AG04450 (cell line): ENCODE data around the gene LCN12. TPM values are rescaled to one million over a fixed set of nuclear protein-coding genes. Genes with fewer than 3 reads are reported as not detected.

ENCODE experiments used
- CTCF ChIA-PET: fragments of 300-600, 350-600 bp; formaldehyde crosslinking; extraction: SDS; loops from one replicate; lab custom pipeline; 2022; ENCODE audit warnings: antibody characterized with exemption, inconsistent platforms; lab: Charles Lee
- POLR2A ChIA-PET: fragments of 350-600 bp; formaldehyde crosslinking; extraction: SDS; loops from one replicate; lab custom pipeline; 2021; ENCODE audit warnings: antibody characterized with exemption, inconsistent platforms; lab: Yijun Ruan, JAX
- DNase-seq: peaks from one replicate; pipeline ENCODE4 v3.0.0-alpha.2; 2011; ENCODE audit warnings: low read depth, low spot score
- H3K27ac ChIP-seq: one replicate; pipeline ENCODE4 v1.5.1; 2012; ENCODE audit warnings: low read depth, low read length, control low read depth
- H3K27me3 ChIP-seq: one replicate; pipeline ENCODE4 v1.6.0; 2012; ENCODE audit warnings: low read length; ENCODE audit not compliant: control insufficient read depth, insufficient read depth
- H3K4me3 ChIP-seq: 2 replicates; pipeline ENCODE4 v1.5.1; 2011; ENCODE audit warnings: mild to moderate bottlenecking, low read depth, low read length, control low read depth
- H3K9me3 ChIP-seq: 2 replicates; pipeline ENCODE4 v1.5.1; 2012; ENCODE audit warnings: low read length; ENCODE audit not compliant: control insufficient read depth, insufficient read depth
- polyA plus RNA-seq: library from polyadenylated mRNA; depleted of rRNA; stranded (reverse); fragments of >200 nt; gene quantifications from 2 replicates; pipeline ENCODE4 v1.2.3, GENCODE V29; 2011
- TF ChIP-seq, protein P1 (sequence below): IDR thresholded peaks from 2 replicates; pipeline ENCODE4 v1.5.1; 2011; ENCODE audit warnings: low read depth, low read length, control low read depth, inconsistent platforms

Gene LCN12
- polyA plus RNA-seq, 1 experiment, result not detected

DNA sequence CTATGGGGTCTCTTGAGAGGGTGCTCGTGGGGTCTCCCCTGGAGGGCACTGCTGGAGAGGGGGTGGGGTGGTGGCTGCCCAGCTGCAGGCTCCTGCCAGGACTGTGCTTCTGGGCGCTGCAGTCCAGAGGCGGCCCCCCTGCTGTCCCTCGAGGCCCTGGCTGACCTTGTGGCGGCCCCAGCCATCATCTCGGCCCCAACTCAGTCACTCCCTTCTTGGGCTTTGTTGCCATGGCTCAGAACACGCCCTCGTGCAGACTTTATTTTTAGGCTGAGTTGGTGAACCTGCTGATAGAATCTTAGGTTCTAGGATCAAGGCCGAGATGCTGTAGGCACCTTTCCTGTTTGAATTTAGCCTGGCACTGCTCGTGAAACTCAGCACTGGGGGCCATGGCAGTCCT is 30.4 kb upstream of the LCN12 start:
- POLR2A ChIA-PET, result no interaction called here
- DNase-seq, result no peak
- no peak overlapping the region for H3K4me3 ChIP-seq
- no peak overlapping the region for H3K27ac ChIP-seq
- no peaks in the 10 kb centered on the region; the same call in 1 of the 2 replicates for H3K9me3 ChIP-seq
- no peaks in the 10 kb centered on the region for H3K27me3 ChIP-seq
- CTCF ChIA-PET, result no interaction called here
- TF ChIP-seq, protein P1, sequence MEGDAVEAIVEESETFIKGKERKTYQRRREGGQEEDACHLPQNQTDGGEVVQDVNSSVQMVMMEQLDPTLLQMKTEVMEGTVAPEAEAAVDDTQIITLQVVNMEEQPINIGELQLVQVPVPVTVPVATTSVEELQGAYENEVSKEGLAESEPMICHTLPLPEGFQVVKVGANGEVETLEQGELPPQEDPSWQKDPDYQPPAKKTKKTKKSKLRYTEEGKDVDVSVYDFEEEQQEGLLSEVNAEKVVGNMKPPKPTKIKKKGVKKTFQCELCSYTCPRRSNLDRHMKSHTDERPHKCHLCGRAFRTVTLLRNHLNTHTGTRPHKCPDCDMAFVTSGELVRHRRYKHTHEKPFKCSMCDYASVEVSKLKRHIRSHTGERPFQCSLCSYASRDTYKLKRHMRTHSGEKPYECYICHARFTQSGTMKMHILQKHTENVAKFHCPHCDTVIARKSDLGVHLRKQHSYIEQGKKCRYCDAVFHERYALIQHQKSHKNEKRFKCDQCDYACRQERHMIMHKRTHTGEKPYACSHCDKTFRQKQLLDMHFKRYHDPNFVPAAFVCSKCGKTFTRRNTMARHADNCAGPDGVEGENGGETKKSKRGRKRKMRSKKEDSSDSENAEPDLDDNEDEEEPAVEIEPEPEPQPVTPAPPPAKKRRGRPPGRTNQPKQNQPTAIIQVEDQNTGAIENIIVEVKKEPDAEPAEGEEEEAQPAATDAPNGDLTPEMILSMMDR, result no peak

DNA sequence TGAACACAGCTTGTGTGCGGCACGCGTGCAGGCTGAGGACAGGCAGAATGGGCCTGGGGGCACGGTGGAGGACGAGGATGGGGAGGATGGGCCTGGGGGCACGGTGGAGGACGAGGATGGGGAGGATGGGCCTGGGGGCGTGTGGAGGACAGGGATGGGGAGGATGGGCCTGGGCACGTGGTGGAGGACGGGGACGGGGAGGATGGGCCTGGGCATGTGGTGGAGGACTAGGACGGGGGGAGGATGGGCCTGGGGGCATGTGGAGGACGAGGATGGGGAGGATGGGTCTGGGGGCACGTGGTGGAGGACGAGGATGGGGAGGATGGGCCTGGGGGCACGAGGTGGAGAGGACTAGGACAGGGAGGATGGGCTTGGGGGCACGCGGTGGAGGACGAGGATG is 29.5 kb upstream of the LCN12 start:
- Histone ChIP-seq H3K9me3 (no peaks in the 10 kb centered on the region; the same call in 1 of the 2 replicates), H3K27ac (no peak overlapping the region), H3K4me3 (no peak overlapping the region), H3K27me3 (no peaks in the 10 kb centered on the region)
- CTCF ChIA-PET, result no interaction called here
- DNase-seq, result no peak
- TF ChIP-seq, protein P1, result no peak
- POLR2A ChIA-PET, result no interaction called here

DNA sequence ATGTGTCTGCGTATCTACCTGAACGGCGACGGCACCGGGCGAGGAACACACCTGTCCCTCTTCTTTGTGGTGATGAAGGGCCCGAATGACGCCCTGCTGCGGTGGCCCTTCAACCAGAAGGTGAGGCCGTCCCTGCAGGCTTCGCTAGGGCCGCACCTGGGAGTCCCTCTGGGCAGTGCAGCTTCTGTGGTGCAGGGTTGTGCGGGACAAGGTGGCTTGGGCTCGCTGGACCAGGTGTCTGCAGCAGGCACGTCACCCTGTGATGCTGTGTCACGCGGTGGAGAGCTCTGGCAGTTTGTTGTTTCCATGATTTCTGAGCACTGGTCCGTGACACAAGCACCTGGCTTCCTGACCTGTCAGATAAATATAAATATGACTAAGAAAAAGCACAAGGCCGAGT is 28.2 kb upstream of the LCN12 start:
- Histone ChIP-seq H3K9me3 (no peaks in the 10 kb centered on the region; the same call in 1 of the 2 replicates), H3K27me3 (no peaks in the 10 kb centered on the region), H3K27ac (no peak overlapping the region), H3K4me3 (no peak overlapping the region)
- DNase-seq, result no peak
- POLR2A ChIA-PET, result no interaction called here
- TF ChIP-seq, protein P1, result no peak
- CTCF ChIA-PET, result no interaction called here

DNA sequence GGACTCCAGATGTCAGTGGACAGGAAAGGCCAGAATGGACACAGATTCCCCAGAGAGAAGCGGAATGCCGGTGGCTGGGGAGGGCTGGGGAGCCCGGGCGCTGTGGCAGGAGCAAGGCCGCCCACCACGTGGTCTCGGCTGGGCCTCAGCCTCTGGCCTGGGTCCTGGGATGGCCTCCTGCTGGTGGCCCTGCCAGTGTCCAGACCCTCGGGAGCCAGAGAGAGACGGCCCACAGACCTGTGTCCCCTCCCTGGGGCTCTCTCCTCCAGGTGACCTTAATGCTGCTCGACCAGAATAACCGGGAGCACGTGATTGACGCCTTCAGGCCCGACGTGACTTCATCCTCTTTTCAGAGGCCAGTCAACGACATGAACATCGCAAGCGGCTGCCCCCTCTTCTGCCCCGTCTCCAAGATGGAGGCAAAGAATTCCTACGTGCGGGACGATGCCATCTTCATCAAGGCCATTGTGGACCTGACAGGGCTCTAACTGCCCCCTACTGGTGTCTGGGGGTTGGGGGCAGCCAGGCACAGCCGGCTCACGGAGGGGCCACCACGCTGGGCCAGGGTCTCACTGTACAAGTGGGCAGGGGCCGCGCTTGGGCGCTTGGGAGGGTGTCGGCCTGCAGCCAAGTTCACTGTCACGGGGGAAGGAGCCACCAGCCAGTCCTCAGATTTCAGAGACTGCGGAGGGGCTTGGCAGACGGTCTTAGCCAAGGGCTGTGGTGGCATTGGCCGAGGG is 26.5 kb upstream of the LCN12 start:
- Histone ChIP-seq H3K27ac (no peak overlapping the region), H3K27me3 (no peaks in the 10 kb centered on the region), H3K9me3 (no peaks in the 10 kb centered on the region; the same call in 1 of the 2 replicates), H3K4me3 (no peak overlapping the region)
- CTCF ChIA-PET, result interaction anchor here (1.4 kb wide), 1 partner anchor 138 kb away, joined by 3 read pairs; no protein-coding TSS in a partner anchor
- no peak for DNase-seq
- TF ChIP-seq, protein P1, result no peak
- POLR2A ChIA-PET, result interaction anchor here (0.5 kb wide), 1 partner anchor 103 kb away, joined by 5 read pairs; no protein-coding TSS in a partner anchor

DNA sequence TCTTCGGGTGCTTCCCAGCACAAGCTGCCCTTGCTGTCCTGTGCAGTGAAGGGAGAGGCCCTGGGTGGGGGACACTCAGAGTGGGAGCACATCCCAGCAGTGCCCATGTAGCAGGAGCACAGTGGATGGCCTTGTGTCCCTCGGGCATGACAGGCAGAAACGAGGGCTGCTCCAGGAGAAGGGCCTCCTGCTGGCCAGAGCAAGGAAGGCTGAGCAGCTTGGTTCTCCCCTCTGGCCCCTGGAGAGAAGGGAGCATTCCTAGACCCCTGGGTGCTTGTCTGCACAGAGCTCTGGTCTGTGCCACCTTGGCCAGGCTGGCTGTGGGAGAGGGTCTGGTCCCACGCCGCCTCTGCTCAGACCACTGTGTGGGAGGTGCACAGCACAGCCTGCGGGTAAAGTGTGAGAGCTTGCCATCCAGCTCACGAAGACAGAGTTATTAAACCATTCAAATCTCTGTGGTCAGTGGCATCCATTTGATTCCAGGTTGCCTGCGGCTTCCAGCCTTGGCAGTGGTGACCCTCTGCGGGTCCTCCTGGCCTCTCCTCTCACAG is 25.8 kb upstream of the LCN12 start:
- POLR2A ChIA-PET, result interaction anchor here (0.5 kb wide), 1 partner anchor 104 kb away, joined by 5 read pairs; no protein-coding TSS in a partner anchor
- CTCF ChIA-PET, result interaction anchor here (1.4 kb wide), 1 partner anchor 139 kb away, joined by 3 read pairs; no protein-coding TSS in a partner anchor
- no peak for DNase-seq

More for the DNA sequence above, 25.8 kb upstream of the LCN12 start:
- Histone ChIP-seq H3K9me3 (no peaks in the 10 kb centered on the region; the same call in 1 of the 2 replicates), H3K27ac (no peak overlapping the region), H3K4me3 (no peak overlapping the region), H3K27me3 (no peaks in the 10 kb centered on the region)
- TF ChIP-seq, protein P1, result no peak; the same call in 1 of the 2 replicates
